Endothelial cell of umbilical vein (primary cell): ENCODE results near the gene BANK1. TPM values are rescaled to one million over a fixed set of nuclear protein-coding genes. Genes with fewer than 3 reads are reported as not detected.

Experiments
- BruUV-seq: library from RNA; stranded (reverse); fragments of 400-500 nt; replicated peaks from 2 replicates; lab custom pipeline; 2021; lab: Mats Ljungman, UMichigan
- CTCF ChIA-PET: fragments of 300-600, 350-600 bp; sonication (Branson Sonifier 250); formaldehyde crosslinking; loops from one replicate; lab custom pipeline; 2021; ENCODE audit warnings: antibody characterized with exemption, inconsistent platforms; lab: Charles Lee
- POLR2A ChIA-PET: fragments of 300-600, 350-600 bp; sonication (Branson Sonifier 250); formaldehyde crosslinking; loops from one replicate; lab custom pipeline; 2021; ENCODE audit warnings: antibody characterized with exemption, inconsistent platforms; lab: Charles Lee
- DNase-seq: peaks from one replicate; pipeline ENCODE4 v3.0.0-alpha.2; 2011; ENCODE audit warnings: low read depth, low spot score
- FAIRE-seq: peaks from 2 replicates; lab custom pipeline; 2011; peaks lifted over from hg19 to GRCh38; lab: Jason Lieb, UNC
- H2AFZ ChIP-seq: 2 replicates; pipeline ENCODE4 v1.6.0; 2012; ENCODE audit warnings: low read depth, low read length, control low read depth, inconsistent platforms
- H3K27ac ChIP-seq: 2 replicates; pipeline ENCODE4 v1.5.1; 2011; ENCODE audit warnings: low read depth, mild to moderate bottlenecking, control low read depth, low read length, moderate library complexity; ENCODE audit not compliant: insufficient read depth
- H3K27me3 ChIP-seq, 2 experiments: 2 replicates each; pipeline versions ENCODE4 v1.6.0 to v1.6.1; 2011; ENCODE audit warnings: low read length in 2 of 2, mixed read lengths in 1 of 2; ENCODE audit not compliant: control insufficient read depth in 2 of 2, insufficient read depth in 2 of 2
- H3K36me3 ChIP-seq, 2 experiments: 2 replicates in 1 of 2; 3 replicates in 1 of 2; pipeline ENCODE4 v1.5.1; 2011; ENCODE audit warnings: low read length in 2 of 2, mild to moderate bottlenecking in 1 of 2, moderate library complexity in 1 of 2; ENCODE audit not compliant: control insufficient read depth in 2 of 2, insufficient read depth in 2 of 2; ENCODE audit errors: extremely low read depth in 1 of 2
- H3K4me1 ChIP-seq: 3 replicates; pipeline ENCODE4 v1.5.1; 2011; ENCODE audit warnings: mild to moderate bottlenecking, low read length; ENCODE audit not compliant: control insufficient read depth, insufficient read depth; ENCODE audit errors: extremely low read depth
- H3K4me2 ChIP-seq: 2 replicates; pipeline ENCODE4 v1.6.1; 2011; ENCODE audit warnings: low read length, control low read depth, mixed read lengths; ENCODE audit not compliant: insufficient read depth
- H3K4me3 ChIP-seq, 3 experiments: fragments of 200-600 bp in 1 of 3; sonication (generic), shearing (Covaris generic) in 1 of 3; replicated peaks in 1 of 3; 2 replicates each; pipeline ENCODE4 v1.5.1; 2011 to 2016; ENCODE audit warnings: control low read depth in 3 of 3, low read length in 3 of 3, mild to moderate bottlenecking in 2 of 3, inconsistent platforms in 1 of 3, low read depth in 1 of 3, moderate library complexity in 1 of 3; ENCODE audit not compliant: insufficient read depth in 1 of 3
- H3K79me2 ChIP-seq: 2 replicates; pipeline ENCODE4 v1.6.0; 2012; ENCODE audit warnings: low read length, inconsistent platforms; ENCODE audit not compliant: control insufficient read depth, insufficient read depth
- H3K9ac ChIP-seq: replicated peaks from 2 replicates; pipeline ENCODE3; 2011; ENCODE audit warnings: low read length, control low read depth; ENCODE audit not compliant: insufficient read depth; ENCODE audit errors: extremely low read depth
- H3K9me1 ChIP-seq: replicated peaks from 3 replicates; pipeline ENCODE4 v1.6.0; 2011; ENCODE audit warnings: mild to moderate bottlenecking, low read length; ENCODE audit not compliant: control insufficient read depth, insufficient read depth; ENCODE audit errors: extremely low read depth
- H3K9me3 ChIP-seq: replicated peaks from 2 replicates; pipeline ENCODE4 v1.5.1; 2012; ENCODE audit warnings: low read length, inconsistent platforms; ENCODE audit not compliant: control insufficient read depth, insufficient read depth
- H4K20me1 ChIP-seq: replicated peaks from 2 replicates; pipeline ENCODE3; 2011; ENCODE audit warnings: mild to moderate bottlenecking, low read length; ENCODE audit not compliant: control insufficient read depth, insufficient read depth; ENCODE audit errors: extremely low read depth
- CTCF ChIP-seq, 2 donors: IDR thresholded peaks; 1 replicate in 1 of 2; 2 replicates in 1 of 2; pipeline ENCODE4 v1.5.1; 2011; ENCODE audit warnings: low read length in 2 of 2, mild to moderate bottlenecking in 2 of 2, moderate library complexity in 2 of 2, control low read depth in 1 of 2, inconsistent platforms in 1 of 2, low read depth in 1 of 2; ENCODE audit not compliant: insufficient read depth in 1 of 2; ENCODE audit errors: extremely low read depth in 1 of 2
- EZH2 ChIP-seq: IDR thresholded peaks from 2 replicates; pipeline ENCODE4 v1.6.1; 2012; ENCODE audit warnings: borderline replicate concordance, low read depth, mild to moderate bottlenecking, moderate library complexity, low read length, inconsistent platforms; ENCODE audit not compliant: severe bottlenecking
- FOS ChIP-seq: IDR thresholded peaks from 2 replicates; pipeline ENCODE4 v1.6.1; 2011; ENCODE audit warnings: mild to moderate bottlenecking, low read length, moderate library complexity, borderline replicate concordance; ENCODE audit not compliant: insufficient read depth
- GATA2 ChIP-seq: IDR thresholded peaks from 2 replicates; pipeline ENCODE4 v1.7.0; 2011; ENCODE audit warnings: low read depth, mild to moderate bottlenecking, moderate library complexity, mixed read lengths, low read length; ENCODE audit not compliant: insufficient read length, insufficient read depth
- JUN ChIP-seq: IDR thresholded peaks from 2 replicates; pipeline ENCODE4 v1.6.1; 2011; ENCODE audit warnings: borderline replicate concordance, low read depth; ENCODE audit not compliant: insufficient read length, insufficient read depth
- MAX ChIP-seq: IDR thresholded peaks from 2 replicates; pipeline ENCODE4 v1.6.1; 2011; ENCODE audit not compliant: insufficient read depth, insufficient read length
- MYC ChIP-seq: IDR thresholded peaks from one replicate; pipeline ENCODE4 v1.6.1; 2011; ENCODE audit warnings: mild to moderate bottlenecking, low read depth, low read length
- POLR2A ChIP-seq: IDR thresholded peaks from 2 replicates; pipeline ENCODE4 v1.6.1; 2012; ENCODE audit warnings: low read depth, mild to moderate bottlenecking, control low read depth, low read length
- POLR2AphosphoS5 ChIP-seq: IDR thresholded peaks from 2 replicates; pipeline ENCODE4 v1.6.1; 2012; ENCODE audit warnings: low read depth, mild to moderate bottlenecking, control low read depth, low read length, moderate library complexity; ENCODE audit not compliant: insufficient read depth
- dilution Hi-C: fragments of 300-500 bp; cut with MboI; formaldehyde crosslinking; loops from one replicate; pipeline ENCODE4 v1.15.0; 2019; ENCODE audit warnings: low sequenced_read_pairs; ENCODE audit not compliant: extremely low pct_ligation_motif_present
- intact Hi-C: fragments of 100-400 bp; cut with micrococcal nuclease; formaldehyde crosslinking; loops from one replicate; pipeline ENCODE4 v1.10.0; 2022
- polyA plus RNA-seq, 4 experiments: library from polyadenylated mRNA; depleted of rRNA in 3 of 4; stranded (reverse) in 3 of 4; unstranded in 1 of 4; fragments of >200 nt; gene quantifications; 2 replicates each; pipeline versions ENCODE4 v1.2.1 to v1.2.3, GENCODE V29; 2011 to 2012; ENCODE audit warnings: missing spikeins in 1 of 4
- total RNA-seq: library from RNA; stranded (reverse); gene quantifications from 2 replicates; pipeline ENCODE4 v1.2.3, GENCODE V29; 2021

Gene BANK1
- total and polyA plus RNA-seq, 2 donors (not counting 3 experiments of a cell fraction or from before 2014, with no cell fraction given), result 0.29 to 0.32 TPM

- FAIRE-seq (no peak), DNase-seq (no peak)
- POLR2A ChIA-PET, result no interaction called here
- no peaks in the 10 kb centered on the region for H4K20me1 ChIP-seq
- dilution Hi-C loops, result no loop called here
- H3K36me3 ChIP-seq, result no peaks in the 10 kb centered on the region
- no peak overlapping the region for H3K4me3 ChIP-seq
- H3K9ac ChIP-seq, result no peak overlapping the region
- H3K27me3 ChIP-seq, result no peaks in the 10 kb centered on the region
- no peaks in the 10 kb centered on the region for H3K9me1 ChIP-seq
- CTCF ChIA-PET, result no interaction called here
- no TSS peak for BruUV-seq
- no peak overlapping the region for H2AFZ ChIP-seq
- no peaks in the 10 kb centered on the region for H3K9me3 ChIP-seq
- H3K4me2 ChIP-seq, result no peak overlapping the region
- TF ChIP-seq POLR2A, result no peak
- intact Hi-C loops, result no loop called here
- H3K79me2 ChIP-seq, result no peaks in the 10 kb centered on the region
- no peak overlapping the region for H3K27ac ChIP-seq
- H3K4me1 ChIP-seq, result no peaks in the 10 kb centered on the region
Observed at GRCh38 chr4:101944649-101945048, 154.1 kb downstream of the BANK1 start.

GRCh38 chr4:101948055-101948454, 157.5 kb downstream of the BANK1 start:
- BruUV-seq, result no TSS peak
- Histone ChIP-seq H3K27me3 (no peaks in the 10 kb centered on the region), H3K4me3 (no peak overlapping the region), H3K4me1 (no peaks in the 10 kb centered on the region), H4K20me1 (no peaks in the 10 kb centered on the region), H3K4me2 (no peak overlapping the region), H3K36me3 (no peaks in the 10 kb centered on the region), H3K9me1 (no peaks in the 10 kb centered on the region), H3K9ac (no peak overlapping the region), H3K9me3 (no peaks in the 10 kb centered on the region), H3K79me2 (no peaks in the 10 kb centered on the region), H3K27ac (no peak overlapping the region), H2AFZ (no peak overlapping the region)
- intact Hi-C loops, result no loop called here
- ChIA-PET CTCF (no interaction called here), POLR2A (no interaction called here)
- FAIRE-seq (no peak), DNase-seq (no peak)
- dilution Hi-C loops, result no loop called here
- TF ChIP-seq POLR2AphosphoS5 (no peak), EZH2 (no peak), MYC (no peak), MAX (no peak), GATA2 (no peak), CTCF (IDR thresholded peaks at IDR 0.05; ENCODE audit: extremely low read depth in 1 of 2, insufficient read depth in 1 of 2, low read depth in 1 of 2, low read length in 2 of 2) (no peak), FOS (no peak), POLR2A (no peak), JUN (no peak)
